ENCODE results near the gene CDCP2.
"Not testable (repeated sequence)": the region's sequence is repeated elsewhere in the genome, so short reads cannot be mapped to it uniquely, and the experiment has no call there.

The CDCP2 gene

GRCh38 chr1:54096227-54096876 lies 56.4 kb downstream of the CDCP2 start:
- Histone ChIP-seq H3K4ac (ENCODE audit: low read depth, low read length) (no peak overlapping the region), H3K18ac (ENCODE audit: low read length) (no peak overlapping the region), H3K79me2 (ENCODE audit: control insufficient read depth, insufficient read depth, low read length, poor library complexity) (no peaks in the 10 kb centered on the region), H4K8ac (ENCODE audit: low read depth, low read length) (no peak overlapping the region), H3K4me1 (ENCODE audit: control insufficient read depth in 1 of 2, insufficient read depth in 2 of 2, low read length in 2 of 2) (no peaks in the 10 kb centered on the region), H3K79me1 (ENCODE audit: low read length) (no peaks in the 10 kb centered on the region), H3K14ac (ENCODE audit: low read length) (no peak overlapping the region), H3K27ac (ENCODE audit: low read depth, low read length) (no peak overlapping the region), H2BK120ac (ENCODE audit: insufficient read depth, low read length, poor library complexity) (no peak overlapping the region), H3K4me2 (ENCODE audit: low read length) (no peak overlapping the region), H2AK5ac (ENCODE audit: low read length) (no peak overlapping the region), H3K4me3 (ENCODE audit: low read depth, low read length) (no peak overlapping the region), H4K91ac (ENCODE audit: low read depth, low read length) (no peak overlapping the region), H3K36me3 (ENCODE audit: control insufficient read depth in 1 of 2, insufficient read depth in 2 of 2, low read length in 2 of 2) (peaks cover 0 to 5% of the 10 kb centered on the region in 2 experiments), H3K27me3 (ENCODE audit: insufficient read depth, low read length) (no peaks in the 10 kb centered on the region), H4K12ac (ENCODE audit: low read depth, low read length) (no peak overlapping the region), H3K9me3 (ENCODE audit: insufficient read depth, low read depth, low read length) (no peaks in the 10 kb centered on the region), H3K23ac (ENCODE audit: low read length) (no peak overlapping the region), H3K9ac (ENCODE audit: low read length) (no peak overlapping the region), H2BK5ac (ENCODE audit: low read depth, low read length, poor library complexity) (no peak overlapping the region), H2AFZ (ENCODE audit: insufficient read depth, low read length, poor library complexity) (no peak overlapping the region), H2BK12ac (ENCODE audit: low read length) (no peak overlapping the region)
- no peak for DNase-seq
- WGBS (ENCODE audit: extremely low coverage, insufficient coverage, insufficient read length), result no CpG with 5 or more reads among the region's 25 CpGs

- Histone ChIP-seq H3K4me2 (ENCODE audit: low read length) (no peak overlapping the region), H4K91ac (ENCODE audit: low read depth, low read length) (no peak overlapping the region), H3K9ac (ENCODE audit: low read length) (no peak overlapping the region), H3K4ac (ENCODE audit: low read depth, low read length) (no peak overlapping the region), H3K4me1 (ENCODE audit: control insufficient read depth in 1 of 2, insufficient read depth in 2 of 2, low read length in 2 of 2) (no peaks in the 10 kb centered on the region), H3K79me1 (ENCODE audit: low read length) (no peaks in the 10 kb centered on the region), H3K18ac (ENCODE audit: low read length) (no peak overlapping the region), H3K36me3 (ENCODE audit: control insufficient read depth in 1 of 2, insufficient read depth in 2 of 2, low read length in 2 of 2) (peaks cover 0 to 5% of the 10 kb centered on the region in 2 experiments), H2AK5ac (ENCODE audit: low read length) (no peak overlapping the region), H3K79me2 (ENCODE audit: control insufficient read depth, insufficient read depth, low read length, poor library complexity) (no peaks in the 10 kb centered on the region), H2BK5ac (ENCODE audit: low read depth, low read length, poor library complexity) (no peak overlapping the region), H2AFZ (ENCODE audit: insufficient read depth, low read length, poor library complexity) (no peak overlapping the region), H3K23ac (ENCODE audit: low read length) (no peak overlapping the region), H2BK12ac (ENCODE audit: low read length) (no peak overlapping the region), H3K27ac (ENCODE audit: low read depth, low read length) (no peak overlapping the region), H3K9me3 (ENCODE audit: insufficient read depth, low read depth, low read length) (no peaks in the 10 kb centered on the region), H3K4me3 (ENCODE audit: low read depth, low read length) (no peak overlapping the region), H4K8ac (ENCODE audit: low read depth, low read length) (no peak overlapping the region), H4K12ac (ENCODE audit: low read depth, low read length) (no peak overlapping the region), H3K14ac (ENCODE audit: low read length) (no peak overlapping the region), H2BK120ac (ENCODE audit: insufficient read depth, low read length, poor library complexity) (no peak overlapping the region), H3K27me3 (ENCODE audit: insufficient read depth, low read length) (no peaks in the 10 kb centered on the region)
- DNase-seq, result no peak
- WGBS (ENCODE audit: extremely low coverage, insufficient coverage, insufficient read length), result no CpG with 5 or more reads among the region's 8 CpGs
These were observed 57.1 kb downstream of the CDCP2 start for GRCh38 chr1:54095546-54096226.

- DNase-seq; H3K79me2 ChIP-seq (ENCODE audit: control insufficient read depth, insufficient read depth, low read length, poor library complexity); H2AFZ ChIP-seq (ENCODE audit: insufficient read depth, low read length, poor library complexity); H3K27me3 ChIP-seq (ENCODE audit: insufficient read depth, low read length); H2BK12ac ChIP-seq (ENCODE audit: low read length); H3K18ac ChIP-seq (ENCODE audit: low read length); H2AK5ac ChIP-seq (ENCODE audit: low read length); H3K4me3 ChIP-seq (ENCODE audit: low read depth, low read length); H3K36me3 ChIP-seq (ENCODE audit: control insufficient read depth in 1 of 2, insufficient read depth in 2 of 2, low read length in 2 of 2); H3K9me3 ChIP-seq (ENCODE audit: insufficient read depth, low read depth, low read length); H3K4me1 ChIP-seq (ENCODE audit: control insufficient read depth in 1 of 2, insufficient read depth in 2 of 2, low read length in 2 of 2); H3K23ac ChIP-seq (ENCODE audit: low read length); H3K79me1 ChIP-seq (ENCODE audit: low read length); H3K4me2 ChIP-seq (ENCODE audit: low read length); H3K9ac ChIP-seq (ENCODE audit: low read length); H4K8ac ChIP-seq (ENCODE audit: low read depth, low read length); H3K27ac ChIP-seq (ENCODE audit: low read depth, low read length); H4K91ac ChIP-seq (ENCODE audit: low read depth, low read length); H2BK120ac ChIP-seq (ENCODE audit: insufficient read depth, low read length, poor library complexity); H4K12ac ChIP-seq (ENCODE audit: low read depth, low read length); H2BK5ac ChIP-seq (ENCODE audit: low read depth, low read length, poor library complexity); H3K14ac ChIP-seq (ENCODE audit: low read length); H3K4ac ChIP-seq (ENCODE audit: low read depth, low read length): not testable (repeated sequence)
- no CpG with 5 or more reads among the region's 1 CpG for WGBS (ENCODE audit: extremely low coverage, insufficient coverage, insufficient read length)
These were observed 58.1 kb downstream of the CDCP2 start for GRCh38 chr1:54094730-54095105.

GRCh38 chr1:54094001-54094729 lies 58.6 kb downstream of the CDCP2 start:
- Histone ChIP-seq H3K4me3 (ENCODE audit: low read depth, low read length) (no peak overlapping the region), H4K12ac (ENCODE audit: low read depth, low read length) (no peak overlapping the region), H3K9ac (ENCODE audit: low read length) (no peak overlapping the region), H3K27me3 (ENCODE audit: insufficient read depth, low read length) (no peaks in the 10 kb centered on the region), H2BK12ac (ENCODE audit: low read length) (no peak overlapping the region), H3K79me1 (ENCODE audit: low read length) (no peaks in the 10 kb centered on the region), H2BK120ac (ENCODE audit: insufficient read depth, low read length, poor library complexity) (no peak overlapping the region), H4K91ac (ENCODE audit: low read depth, low read length) (no peak overlapping the region), H3K14ac (ENCODE audit: low read length) (no peak overlapping the region), H2BK5ac (ENCODE audit: low read depth, low read length, poor library complexity) (no peak overlapping the region), H3K4me1 (ENCODE audit: control insufficient read depth in 1 of 2, insufficient read depth in 2 of 2, low read length in 2 of 2) (no peaks in the 10 kb centered on the region), H3K4ac (ENCODE audit: low read depth, low read length) (no peak overlapping the region), H3K36me3 (ENCODE audit: control insufficient read depth in 1 of 2, insufficient read depth in 2 of 2, low read length in 2 of 2) (peaks cover 0 to 5% of the 10 kb centered on the region in 2 experiments), H4K8ac (ENCODE audit: low read depth, low read length) (no peak overlapping the region), H3K27ac (ENCODE audit: low read depth, low read length) (no peak overlapping the region), H2AFZ (ENCODE audit: insufficient read depth, low read length, poor library complexity) (no peak overlapping the region), H3K9me3 (ENCODE audit: insufficient read depth, low read depth, low read length) (no peaks in the 10 kb centered on the region), H2AK5ac (ENCODE audit: low read length) (no peak overlapping the region), H3K23ac (ENCODE audit: low read length) (no peak overlapping the region), H3K79me2 (ENCODE audit: control insufficient read depth, insufficient read depth, low read length, poor library complexity) (no peaks in the 10 kb centered on the region), H3K18ac (ENCODE audit: low read length) (no peak overlapping the region), H3K4me2 (ENCODE audit: low read length) (no peak overlapping the region)
- no peak for DNase-seq
- no CpG with 5 or more reads among the region's 4 CpGs for WGBS (ENCODE audit: extremely low coverage, insufficient coverage, insufficient read length)
